ENCODE results near the gene SRRM1. TPM values are rescaled to one million over a fixed set of nuclear protein-coding genes. Genes with fewer than 3 reads are reported as not detected.

The SRRM1 gene
- total and polyA plus RNA-seq, 10 of the 15 experiments (the other 5 are each of a cell fraction or from before 2014, with no cell fraction given): 36.8 to 285 (median 126) TPM

GRCh38 chr1:24635195-24635843, 7.8 kb upstream of the SRRM1 start:
- Histone ChIP-seq H3K9me3 (replicated peaks; ENCODE audit: control insufficient read depth, insufficient read depth, low read length) (no peaks in the 10 kb centered on the region), H3K4me3 (no peak overlapping the region), H3K4me2 (ENCODE audit: control insufficient read depth, insufficient read depth) (no peak overlapping the region), H3K27me3 (replicated peaks in 1 of 2; ENCODE audit: control insufficient read depth in 2 of 2, insufficient read depth in 2 of 2, low read length in 1 of 2) (no peaks in the 10 kb centered on the region), H3K36me3 (ENCODE audit: control insufficient read depth in 2 of 2, insufficient read depth in 2 of 2, low read length in 1 of 2) (no peaks in the 10 kb centered on the region), H3K79me2 (ENCODE audit: control insufficient read depth, insufficient read depth, low read length) (no peaks in the 10 kb centered on the region), H4K20me1 (ENCODE audit: control insufficient read depth, insufficient read depth) (no peaks in the 10 kb centered on the region), H3K4me1 (ENCODE audit: control insufficient read depth, insufficient read depth, low read length) (no peaks in the 10 kb centered on the region), H2AFZ (ENCODE audit: control insufficient read depth, low read depth, low read length) (no peak overlapping the region), H3K9ac (ENCODE audit: control insufficient read depth, insufficient read depth, low read length) (no peak overlapping the region), H3K27ac (ENCODE audit: control insufficient read depth, insufficient read depth) (no peak overlapping the region)
- DNase-seq (ENCODE audit: low read depth, low spot score): no peak
- ChIA-PET CTCF (interaction anchor here (0.7 to 5.4 kb wide), 13 partner anchors 12 to 436 kb away, joined by 3 to 49 read pairs (median 4); no protein-coding TSS in a partner anchor), RAD21 (ENCODE audit: unreplicated experiment) (interaction anchor here (1.1 to 4.5 kb wide), 3 partner anchors 195 to 436 kb away, joined by 3 to 18 read pairs (median 6); no protein-coding TSS in a partner anchor), POLR2A (no interaction called here), SMC1A (ENCODE audit: uncharacterized antibody, unreplicated experiment) (interaction anchor here (1.0 to 1.2 kb wide), 3 partner anchors 13 to 436 kb away, joined by 3 to 5 read pairs (median 4); no protein-coding TSS in a partner anchor)
- BruUV-seq (replicated peaks): no TSS peak
- FAIRE-seq: peak; percentile 89
- intact Hi-C loops (cut with micrococcal nuclease; ENCODE audit: unreplicated experiment): loop anchor here (1.0 to 5.0 kb wide), 4 partner anchors 93 to 436 kb away; partner anchors contain the start of gene NIPAL3
- 29% methylated on average over 4 of the region's 4 CpGs for WGBS (ENCODE audit: insufficient coverage, insufficient replicate concordance, low lambda C conversion rate, missing lambda C conversion rate)
- in situ Hi-C loops (cut with MboI): no loop called here
- peak; percentile 86 for ATAC-seq
- TF ChIP-seq SUPT20H (IDR thresholded peaks at IDR 0.05; ENCODE audit: borderline replicate concordance, control insufficient read depth, low read depth, low read length) (no peak), POLR2AphosphoS2 (IDR thresholded peaks at IDR 0.05; ENCODE audit: low read depth, low read length) (no peak), BRCA1 (IDR thresholded peaks at IDR 0.05; ENCODE audit: low read depth, low read length) (no peak), SKIL (IDR thresholded peaks at IDR 0.05; ENCODE audit: low read depth, poor library complexity, severe bottlenecking) (peak; percentile 23), ZZZ3 (IDR thresholded peaks at IDR 0.05; ENCODE audit: control insufficient read depth, insufficient read length, low read depth) (no peak), NFYB (IDR thresholded peaks at IDR 0.05; ENCODE audit: insufficient read depth, low read depth, low read length) (0 out of 2 replicates have a peak, but pooled peaks have one; percentile 18), FOXM1 (IDR thresholded peaks at IDR 0.05; ENCODE audit: low read depth, low read length) (no peak), MTA3 (IDR thresholded peaks at IDR 0.05; ENCODE audit: borderline replicate concordance, low read length) (no peak), SMC3 (IDR thresholded peaks at IDR 0.05; ENCODE audit: borderline replicate concordance, low read length) (peak; percentile 69; the same call in 1 of the 2 replicates), ZNF592 (IDR thresholded peaks at IDR 0.05) (no peak), FOXK2 (IDR thresholded peaks at IDR 0.05) (no peak), MXI1 (IDR thresholded peaks at IDR 0.05; ENCODE audit: low read depth, low read length) (no peak), PML (IDR thresholded peaks at IDR 0.05; ENCODE audit: low read length) (no peak)
- TF ChIP-seq, protein P1, sequence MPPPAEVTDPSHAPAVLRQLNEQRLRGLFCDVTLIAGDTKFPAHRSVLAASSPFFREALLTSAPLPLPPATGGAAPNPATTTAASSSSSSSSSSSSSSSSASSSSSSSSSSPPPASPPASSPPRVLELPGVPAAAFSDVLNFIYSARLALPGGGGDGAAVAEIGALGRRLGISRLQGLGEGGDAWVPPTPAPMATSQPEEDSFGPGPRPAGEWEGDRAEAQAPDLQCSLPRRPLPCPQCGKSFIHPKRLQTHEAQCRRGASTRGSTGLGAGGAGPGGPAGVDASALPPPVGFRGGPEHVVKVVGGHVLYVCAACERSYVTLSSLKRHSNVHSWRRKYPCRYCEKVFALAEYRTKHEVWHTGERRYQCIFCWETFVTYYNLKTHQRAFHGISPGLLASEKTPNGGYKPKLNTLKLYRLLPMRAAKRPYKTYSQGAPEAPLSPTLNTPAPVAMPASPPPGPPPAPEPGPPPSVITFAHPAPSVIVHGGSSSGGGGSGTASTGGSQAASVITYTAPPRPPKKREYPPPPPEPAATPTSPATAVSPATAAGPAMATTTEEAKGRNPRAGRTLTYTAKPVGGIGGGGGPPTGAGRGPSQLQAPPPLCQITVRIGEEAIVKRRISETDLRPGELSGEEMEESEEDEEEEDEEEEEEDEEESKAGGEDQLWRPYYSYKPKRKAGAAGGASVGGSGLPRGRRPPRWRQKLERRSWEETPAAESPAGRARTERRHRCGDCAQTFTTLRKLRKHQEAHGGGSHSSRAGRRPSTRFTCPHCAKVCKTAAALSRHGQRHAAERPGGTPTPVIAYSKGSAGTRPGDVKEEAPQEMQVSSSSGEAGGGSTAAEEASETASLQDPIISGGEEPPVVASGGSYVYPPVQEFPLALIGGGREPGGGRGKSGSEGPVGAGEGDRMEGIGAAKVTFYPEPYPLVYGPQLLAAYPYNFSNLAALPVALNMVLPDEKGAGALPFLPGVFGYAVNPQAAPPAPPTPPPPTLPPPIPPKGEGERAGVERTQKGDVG (CRISPR knock-in tag; IDR thresholded peaks at IDR 0.05): no peak
